Measurements from ENCODE around the gene RBCK1.

RBCK1 gene

DNA sequence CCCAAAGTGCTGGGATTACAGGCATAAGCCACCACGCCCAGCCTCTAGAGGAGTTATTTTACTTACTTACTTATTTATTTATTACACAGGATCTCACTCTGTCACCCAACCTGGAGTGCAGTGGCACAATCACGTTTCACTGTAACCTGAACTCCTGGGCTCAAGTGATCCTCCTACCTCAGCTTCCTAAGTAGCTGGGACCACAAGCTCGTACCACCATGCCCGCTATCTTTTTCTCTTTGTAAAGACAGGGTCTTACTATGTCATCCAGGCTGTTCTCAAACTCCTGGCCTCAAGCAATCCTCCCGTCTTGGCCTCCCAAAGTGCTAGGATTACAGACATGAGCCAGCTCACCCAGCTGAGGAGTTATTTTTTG lies 29.1 kb upstream of the RBCK1 start:
- H2AFZ ChIP-seq (ENCODE audit: low read length): no peak overlapping the region
- H3K36me3 ChIP-seq (ENCODE audit: insufficient read depth, low read length): no peaks in the 10 kb centered on the region
- H3F3A ChIP-seq (ENCODE audit: low read depth): peaks cover 7% of the 10 kb centered on the region; the same call in 1 of the 2 replicates
- no peaks in the 10 kb centered on the region for H3K9me2 ChIP-seq (replicated peaks; ENCODE audit: low read depth, low read length)
- H3K4me3 ChIP-seq (ENCODE audit: low read length, poor library complexity, severe bottlenecking): no peak overlapping the region
- H4K20me1 ChIP-seq (ENCODE audit: insufficient read depth, low read length, poor library complexity, severe bottlenecking): peaks cover 8% of the 10 kb centered on the region
- no peaks in the 10 kb centered on the region for H3K27me3 ChIP-seq (ENCODE audit: insufficient read depth, low read length, poor library complexity, severe bottlenecking)
- H3K9ac ChIP-seq (ENCODE audit: low read depth, low read length, poor library complexity, severe bottlenecking): no peak overlapping the region
- no peak for TF ChIP-seq EZH2phosphoT487 (IDR thresholded peaks at IDR 0.05; ENCODE audit: borderline replicate concordance)
- TF ChIP-seq, protein P1, sequence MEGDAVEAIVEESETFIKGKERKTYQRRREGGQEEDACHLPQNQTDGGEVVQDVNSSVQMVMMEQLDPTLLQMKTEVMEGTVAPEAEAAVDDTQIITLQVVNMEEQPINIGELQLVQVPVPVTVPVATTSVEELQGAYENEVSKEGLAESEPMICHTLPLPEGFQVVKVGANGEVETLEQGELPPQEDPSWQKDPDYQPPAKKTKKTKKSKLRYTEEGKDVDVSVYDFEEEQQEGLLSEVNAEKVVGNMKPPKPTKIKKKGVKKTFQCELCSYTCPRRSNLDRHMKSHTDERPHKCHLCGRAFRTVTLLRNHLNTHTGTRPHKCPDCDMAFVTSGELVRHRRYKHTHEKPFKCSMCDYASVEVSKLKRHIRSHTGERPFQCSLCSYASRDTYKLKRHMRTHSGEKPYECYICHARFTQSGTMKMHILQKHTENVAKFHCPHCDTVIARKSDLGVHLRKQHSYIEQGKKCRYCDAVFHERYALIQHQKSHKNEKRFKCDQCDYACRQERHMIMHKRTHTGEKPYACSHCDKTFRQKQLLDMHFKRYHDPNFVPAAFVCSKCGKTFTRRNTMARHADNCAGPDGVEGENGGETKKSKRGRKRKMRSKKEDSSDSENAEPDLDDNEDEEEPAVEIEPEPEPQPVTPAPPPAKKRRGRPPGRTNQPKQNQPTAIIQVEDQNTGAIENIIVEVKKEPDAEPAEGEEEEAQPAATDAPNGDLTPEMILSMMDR (conservative IDR thresholded peaks at IDR 0.05; ENCODE audit: low read length): no peak
- no peaks in the 10 kb centered on the region for H3K9me3 ChIP-seq (ENCODE audit: insufficient read depth, low read depth, low read length)
- peaks cover 27% of the 10 kb centered on the region for H3K4me1 ChIP-seq (ENCODE audit: insufficient read depth, low read length, poor library complexity, severe bottlenecking)
- H3K4me2 ChIP-seq (ENCODE audit: low read depth, low read length, poor library complexity, severe bottlenecking): no peak overlapping the region
- peaks cover 11% of the 10 kb centered on the region; the same call in 1 of the 2 replicates for H3K79me2 ChIP-seq (ENCODE audit: insufficient read depth, low read length)

DNA sequence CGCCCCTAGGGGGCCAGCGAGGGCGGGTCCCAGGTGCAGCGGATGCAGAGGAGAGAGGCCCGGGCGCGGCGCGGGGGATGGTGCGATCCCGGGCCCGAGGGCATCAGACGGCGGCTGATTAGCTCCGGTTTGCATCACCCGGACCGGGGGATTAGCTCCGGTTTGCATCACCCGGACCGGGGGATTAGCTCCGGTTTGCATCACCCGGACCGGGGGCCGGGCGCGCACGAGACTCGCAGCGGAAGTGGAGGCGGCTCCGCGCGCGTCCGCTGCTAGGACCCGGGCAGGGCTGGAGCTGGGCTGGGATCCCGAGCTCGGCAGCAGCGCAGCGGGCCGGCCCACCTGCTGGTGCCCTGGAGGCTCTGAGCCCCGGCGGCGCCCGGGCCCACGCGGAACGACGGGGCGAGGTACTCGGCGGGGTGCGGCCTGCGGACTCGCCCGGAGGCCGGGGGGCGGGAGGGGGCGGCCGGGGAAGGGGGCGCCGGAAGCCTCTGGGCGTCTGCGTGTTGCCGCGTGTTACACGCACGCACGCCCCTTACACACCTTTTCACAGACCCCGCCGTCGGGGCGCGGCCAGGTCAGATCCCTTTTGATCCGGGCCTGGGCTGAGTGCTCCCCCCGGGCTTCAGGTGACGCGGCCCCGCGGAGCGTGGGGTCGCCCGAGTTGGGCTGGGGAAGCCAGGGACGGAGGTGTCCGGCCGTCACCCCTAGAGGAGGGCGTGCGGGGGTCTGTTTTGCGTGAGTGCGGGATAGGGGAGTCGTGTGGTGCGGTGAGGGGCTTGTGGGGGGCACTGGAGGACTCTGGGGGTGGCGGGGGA lies 27.1 kb upstream of the RBCK1 start:
- no peaks in the 10 kb centered on the region for H3K9me2 ChIP-seq (replicated peaks; ENCODE audit: low read depth, low read length)
- peaks cover 27% of the 10 kb centered on the region for H3K4me1 ChIP-seq (ENCODE audit: insufficient read depth, low read length, poor library complexity, severe bottlenecking)
- no peaks in the 10 kb centered on the region for H3K36me3 ChIP-seq (ENCODE audit: insufficient read depth, low read length)
- no peak for TF ChIP-seq EZH2phosphoT487 (IDR thresholded peaks at IDR 0.05; ENCODE audit: borderline replicate concordance)
- TF ChIP-seq, protein P1 (conservative IDR thresholded peaks at IDR 0.05; ENCODE audit: low read length): no peak; the same call in 1 of the 2 replicates
- peak overlapping the region; percentile 91 for H2AFZ ChIP-seq (ENCODE audit: low read length)
- H3K4me2 ChIP-seq (ENCODE audit: low read depth, low read length, poor library complexity, severe bottlenecking): peak overlapping the region; percentile 73
- peaks cover 8% of the 10 kb centered on the region for H4K20me1 ChIP-seq (ENCODE audit: insufficient read depth, low read length, poor library complexity, severe bottlenecking)
- peak overlapping the region; percentile 96 for H3K9ac ChIP-seq (ENCODE audit: low read depth, low read length, poor library complexity, severe bottlenecking)
- H3K9me3 ChIP-seq (ENCODE audit: insufficient read depth, low read depth, low read length): no peaks in the 10 kb centered on the region
- no peaks in the 10 kb centered on the region for H3K27me3 ChIP-seq (ENCODE audit: insufficient read depth, low read length, poor library complexity, severe bottlenecking)
- H3K4me3 ChIP-seq (ENCODE audit: low read length, poor library complexity, severe bottlenecking): peak overlapping the region; percentile 93
- H3K79me2 ChIP-seq (ENCODE audit: insufficient read depth, low read length): peaks cover 16% of the 10 kb centered on the region
- peaks cover 7% of the 10 kb centered on the region; the same call in 1 of the 2 replicates for H3F3A ChIP-seq (ENCODE audit: low read depth)

DNA sequence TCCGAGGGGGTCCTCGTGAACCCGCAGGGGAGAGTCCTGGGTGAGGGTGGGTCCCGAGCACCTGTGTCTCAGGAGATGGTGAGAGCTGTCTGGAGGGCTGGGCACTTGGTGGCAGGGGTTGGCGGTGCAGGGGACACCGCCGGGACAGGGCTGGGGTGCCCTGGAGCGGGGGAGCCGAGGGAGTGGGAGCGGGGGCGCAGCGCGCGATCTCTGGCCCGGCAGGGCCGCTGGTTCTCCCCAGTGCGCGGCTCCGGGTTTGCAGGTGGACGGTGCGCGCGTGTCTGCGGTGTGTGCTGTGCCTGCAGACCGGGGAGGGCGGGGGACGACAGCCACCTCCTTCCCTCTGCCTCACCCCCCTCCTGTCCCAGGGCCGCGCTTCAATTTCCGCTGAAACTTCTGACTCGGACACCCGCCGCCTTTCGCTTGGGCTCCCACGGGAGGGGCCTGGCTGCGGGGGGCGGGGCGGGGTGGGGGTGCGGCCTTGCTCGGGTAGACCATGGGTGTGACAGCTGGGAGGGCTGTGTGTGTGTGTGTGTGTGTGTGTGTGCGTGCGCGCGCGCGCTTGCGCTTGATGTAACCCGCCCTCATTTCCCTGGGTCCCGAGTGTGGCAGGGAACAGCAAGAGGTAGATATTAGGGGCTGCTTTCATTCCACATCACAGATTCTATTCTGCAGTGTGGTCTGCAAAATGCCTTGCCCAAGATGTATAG lies 26.4 kb upstream of the RBCK1 start:
- no peaks in the 10 kb centered on the region for H3K9me3 ChIP-seq (ENCODE audit: insufficient read depth, low read depth, low read length)
- no peaks in the 10 kb centered on the region for H3K36me3 ChIP-seq (ENCODE audit: insufficient read depth, low read length)
- peaks cover 27% of the 10 kb centered on the region for H3K4me1 ChIP-seq (ENCODE audit: insufficient read depth, low read length, poor library complexity, severe bottlenecking)
- H3K79me2 ChIP-seq (ENCODE audit: insufficient read depth, low read length): peaks cover 20% of the 10 kb centered on the region
- H3K4me3 ChIP-seq (ENCODE audit: low read length, poor library complexity, severe bottlenecking): peak overlapping the region; percentile 93
- no peaks in the 10 kb centered on the region for H3K9me2 ChIP-seq (replicated peaks; ENCODE audit: low read depth, low read length)
- no peak for TF ChIP-seq EZH2phosphoT487 (IDR thresholded peaks at IDR 0.05; ENCODE audit: borderline replicate concordance)
- TF ChIP-seq, protein P1 (conservative IDR thresholded peaks at IDR 0.05; ENCODE audit: low read length): no peak
- H3F3A ChIP-seq (ENCODE audit: low read depth): peaks cover 7% of the 10 kb centered on the region; the same call in 1 of the 2 replicates
- peak overlapping the region; percentile 73 for H3K4me2 ChIP-seq (ENCODE audit: low read depth, low read length, poor library complexity, severe bottlenecking)
- H3K27me3 ChIP-seq (ENCODE audit: insufficient read depth, low read length, poor library complexity, severe bottlenecking): no peaks in the 10 kb centered on the region
- H2AFZ ChIP-seq (ENCODE audit: low read length): peak overlapping the region; percentile 91
- H3K9ac ChIP-seq (ENCODE audit: low read depth, low read length, poor library complexity, severe bottlenecking): peak overlapping the region; percentile 96
- H4K20me1 ChIP-seq (ENCODE audit: insufficient read depth, low read length, poor library complexity, severe bottlenecking): peaks cover 8% of the 10 kb centered on the region
